WTC11 (cell line): Measurements from ENCODE around the gene APBA1. TPM values are rescaled to one million over a fixed set of nuclear protein-coding genes. Genes with fewer than 3 reads are reported as not detected.

Source experiments
- ATAC-seq: fragments of 200-7000 bp; cut with Tn5 transposase; 2 replicates; pipeline ENCODE4 v1.10.0; 2021; ENCODE audit warnings: mild to moderate bottlenecking, moderate library complexity
- CTCF ChIA-PET: fragments of 300-600 bp; sonication (Branson Sonifier 250); formaldehyde crosslinking; loops from one replicate; lab custom pipeline; 2021; ENCODE audit warnings: antibody characterized with exemption; lab: Charles Lee
- POLR2A ChIA-PET: fragments of 350-600 bp; sonication (Branson Sonifier 250); formaldehyde crosslinking; loops from one replicate; lab custom pipeline; 2021; ENCODE audit warnings: antibody characterized with exemption; lab: Charles Lee
- DNase-seq: peaks from one replicate; pipeline ENCODE4 v3.0.0; 2021; ENCODE audit warnings: low spot score
- H3K27ac Mint-ChIP-seq: 2 replicates; pipeline ENCODE4 v1.8.0; 2021; ENCODE audit warnings: mixed read lengths
- H3K27me3 Mint-ChIP-seq: 2 replicates; pipeline ENCODE4 v1.8.0; 2021; ENCODE audit warnings: low read depth, mild to moderate bottlenecking, moderate library complexity, mixed read lengths
- H3K36me3 Mint-ChIP-seq: 2 replicates; pipeline ENCODE4 v1.8.0; 2021; ENCODE audit warnings: mixed read lengths
- H3K4me1 Mint-ChIP-seq: 2 replicates; pipeline ENCODE4 v1.8.0; 2022; ENCODE audit warnings: mixed read lengths
- H3K4me3 Mint-ChIP-seq: 2 replicates; pipeline ENCODE4 v1.8.0; 2021; ENCODE audit warnings: mild to moderate bottlenecking, moderate library complexity, mixed read lengths
- H3K9me3 Mint-ChIP-seq: 2 replicates; pipeline ENCODE4 v1.8.0; 2021; ENCODE audit warnings: mixed read lengths
- ATF1 ChIP-seq: sonication (generic); formaldehyde crosslinking; IDR thresholded peaks from 2 replicates; pipeline ENCODE4 v1.8.1; 2023; ENCODE audit warnings: mild to moderate bottlenecking, moderate library complexity, missing genetic modification reagents
- CBFB ChIP-seq: sonication (generic); formaldehyde crosslinking; IDR thresholded peaks from 2 replicates; pipeline ENCODE4 v1.8.1; 2022; ENCODE audit warnings: mild to moderate bottlenecking, low read depth, missing genetic modification reagents
- CREB1 ChIP-seq: sonication (generic); formaldehyde crosslinking; IDR thresholded peaks from 2 replicates; pipeline ENCODE4 v1.8.0; 2023; ENCODE audit warnings: mild to moderate bottlenecking, missing genetic modification reagents
- E2F4 ChIP-seq: sonication (generic); formaldehyde crosslinking; IDR thresholded peaks from 2 replicates; pipeline ENCODE4 v1.8.1; 2022; ENCODE audit warnings: low read depth, mild to moderate bottlenecking, moderate library complexity, missing genetic modification reagents, borderline replicate concordance
- E2F5 ChIP-seq: sonication (generic); formaldehyde crosslinking; IDR thresholded peaks from 2 replicates; pipeline ENCODE4 v1.8.1; 2022; ENCODE audit warnings: mild to moderate bottlenecking, moderate library complexity, missing genetic modification reagents
- ESRRA ChIP-seq: sonication (generic); formaldehyde crosslinking; IDR thresholded peaks from 2 replicates; pipeline ENCODE4 v1.8.1; 2022; ENCODE audit warnings: mild to moderate bottlenecking, missing genetic modification reagents, borderline replicate concordance
- ETV6 ChIP-seq: sonication (generic); formaldehyde crosslinking; IDR thresholded peaks from 2 replicates; pipeline ENCODE4 v1.8.1; 2022; ENCODE audit warnings: mild to moderate bottlenecking, missing genetic modification reagents
- FOXJ3 ChIP-seq: sonication (generic); formaldehyde crosslinking; IDR thresholded peaks from 2 replicates; pipeline ENCODE4 v1.9.0; 2021; ENCODE audit warnings: missing genetic modification reagents, mild to moderate bottlenecking, borderline replicate concordance
- FOXK1 ChIP-seq: sonication (generic); formaldehyde crosslinking; IDR thresholded peaks from 2 replicates; pipeline ENCODE4 v1.8.0; 2022; ENCODE audit warnings: mild to moderate bottlenecking, moderate library complexity, missing genetic modification reagents
- GABPB1 ChIP-seq: sonication (generic); formaldehyde crosslinking; IDR thresholded peaks from 2 replicates; pipeline ENCODE4 v1.8.1; 2023; ENCODE audit warnings: mild to moderate bottlenecking, missing genetic modification reagents
- GTF2I ChIP-seq: fragments of 250-450 bp; sonication (Bioruptor Pico); conservative IDR thresholded peaks from 2 replicates; pipeline ENCODE4 v1.4.0; 2021; ENCODE audit warnings: mild to moderate bottlenecking
- KAT7 ChIP-seq: sonication (generic); formaldehyde crosslinking; IDR thresholded peaks from 2 replicates; pipeline ENCODE4 v1.8.1; 2023; ENCODE audit warnings: missing genetic modification reagents, mild to moderate bottlenecking, borderline replicate concordance
- MAX ChIP-seq: sonication (generic); formaldehyde crosslinking; IDR thresholded peaks from 2 replicates; pipeline ENCODE4 v1.8.0; 2022; ENCODE audit warnings: mild to moderate bottlenecking, missing genetic modification reagents
- MXD4 ChIP-seq: fragments of 250-450 bp; sonication (Bioruptor Pico); IDR thresholded peaks from 2 replicates; pipeline ENCODE4 v1.8.0; 2021; ENCODE audit warnings: mild to moderate bottlenecking, moderate library complexity, borderline replicate concordance
- MYBL2 ChIP-seq: sonication (generic); formaldehyde crosslinking; IDR thresholded peaks from 2 replicates; pipeline ENCODE4 v1.8.1; 2023; ENCODE audit warnings: mild to moderate bottlenecking, moderate library complexity, missing genetic modification reagents
- NFYB ChIP-seq: sonication (generic); formaldehyde crosslinking; conservative IDR thresholded peaks from 2 replicates; pipeline ENCODE4 v1.8.0; 2022; ENCODE audit warnings: low read depth, missing genetic modification reagents
- NR2C2 ChIP-seq: sonication (generic); formaldehyde crosslinking; IDR thresholded peaks from 2 replicates; pipeline ENCODE4 v1.8.0; 2022; ENCODE audit warnings: mild to moderate bottlenecking, missing genetic modification reagents
- PREB ChIP-seq: sonication (generic); formaldehyde crosslinking; IDR thresholded peaks from 2 replicates; pipeline ENCODE4 v1.8.1; 2022; ENCODE audit warnings: mild to moderate bottlenecking, missing genetic modification reagents, moderate library complexity, borderline replicate concordance
- TEAD1 ChIP-seq: sonication (generic); formaldehyde crosslinking; IDR thresholded peaks from 2 replicates; pipeline ENCODE4 v1.8.0; 2022; ENCODE audit warnings: mild to moderate bottlenecking, missing genetic modification reagents
- ZBTB43 ChIP-seq: sonication (generic); formaldehyde crosslinking; IDR thresholded peaks from 2 replicates; pipeline ENCODE4 v1.8.1; 2023; ENCODE audit warnings: mild to moderate bottlenecking, missing genetic modification reagents
- ZNF232 ChIP-seq: sonication (generic); formaldehyde crosslinking; IDR thresholded peaks from 2 replicates; pipeline ENCODE4 v1.8.0; 2022; ENCODE audit warnings: mild to moderate bottlenecking, missing genetic modification reagents
- ZNF416 ChIP-seq: fragments of 250-450 bp; sonication (Bioruptor Pico); IDR thresholded peaks from 2 replicates; pipeline ENCODE4 v1.9.0; 2021; ENCODE audit warnings: mild to moderate bottlenecking, inconsistent platforms
- ZNF423 ChIP-seq: fragments of 250-450 bp; sonication (Bioruptor Pico); IDR thresholded peaks from 2 replicates; pipeline ENCODE4 v2.1.2; 2022; ENCODE audit warnings: mild to moderate bottlenecking, moderate library complexity
- total RNA-seq: library from RNA; stranded (reverse); gene quantifications from 3 replicates; pipeline ENCODE4 v1.2.3, GENCODE V29; 2021

APBA1 gene
- total RNA-seq, 1 experiment from 2014 or later = 0.94 TPM

- DNase-seq = no peak
- no peak for ATAC-seq
- ChIA-PET POLR2A (no interaction called here), CTCF (no interaction called here)
- Mint-ChIP-seq H3K9me3 (peaks cover 4% of the 10 kb centered on the region; the same call in 1 of the 2 replicates), H3K36me3 (no peaks in the 10 kb centered on the region), H3K4me3 (no peak overlapping the region), H3K27ac (no peak overlapping the region), H3K4me1 (no peaks in the 10 kb centered on the region), H3K27me3 (peaks cover 13% of the 10 kb centered on the region)
- TF ChIP-seq TEAD1 (CRISPR knock-in tag) (no peak), NR2C2 (CRISPR knock-in tag) (no peak), GTF2I (CRISPR knock-in tag) (no peak), PREB (no peak), FOXK1 (CRISPR knock-in tag) (no peak), CREB1 (CRISPR knock-in tag) (no peak), FOXJ3 (no peak), MXD4 (CRISPR knock-in tag) (no peak), ESRRA (CRISPR knock-in tag) (no peak), GABPB1 (no peak), ETV6 (no peak), ZNF416 (CRISPR knock-in tag) (no peak), MAX (CRISPR knock-in tag) (no peak), CBFB (CRISPR knock-in tag) (no peak)
Measured at GRCh38 chr9:69574057-69574456, 98.1 kb downstream of the APBA1 start.

- Mint-ChIP-seq H3K4me3 (no peak overlapping the region), H3K27me3 (peaks cover 11% of the 10 kb centered on the region), H3K4me1 (0 out of 2 replicates have a peak, but pooled peaks cover 2% of the 10 kb centered on the region), H3K27ac (no peak overlapping the region), H3K36me3 (no peaks in the 10 kb centered on the region), H3K9me3 (peaks cover 4% of the 10 kb centered on the region; the same call in 1 of the 2 replicates)
- TF ChIP-seq PREB (no peak), KAT7 (CRISPR knock-in tag) (no peak), ATF1 (CRISPR knock-in tag) (no peak), ZNF232 (CRISPR knock-in tag) (no peak), NR2C2 (CRISPR knock-in tag) (no peak), ZBTB43 (CRISPR knock-in tag) (no peak), MYBL2 (CRISPR knock-in tag) (no peak), ZNF416 (CRISPR knock-in tag) (no peak), E2F5 (CRISPR knock-in tag) (no peak), GTF2I (CRISPR knock-in tag) (no peak), E2F4 (CRISPR knock-in tag) (no peak), ZNF423 (CRISPR knock-in tag) (no peak), NFYB (CRISPR knock-in tag) (no peak)
- ATAC-seq = no peak
- CTCF ChIA-PET = interaction anchor here (1.0 kb wide), 1 partner anchor 358 kb away, joined by 3 read pairs; no protein-coding TSS in a partner anchor
- no peak for DNase-seq
- POLR2A ChIA-PET = no interaction called here
Measured at GRCh38 chr9:69573651-69574050, 98.5 kb downstream of the APBA1 start.
